A549 (cell line): ENCODE data around the gene PUS3.

Experiments
- JUNB ChIP-seq: fragments of >200 bp; sonication (Bioruptor Twin); formaldehyde crosslinking; IDR thresholded peaks from 2 replicates; pipeline ENCODE4 v1.6.1; 2016
- MAZ ChIP-seq: fragments of 150-350 bp; IDR thresholded peaks from 2 replicates; pipeline ENCODE4 v1.6.1; 2014; ENCODE audit warnings: antibody characterized with exemption, low read depth, low read length, borderline replicate concordance
- ZFP36 ChIP-seq: fragments of 450-650 bp; IDR thresholded peaks from 2 replicates; pipeline ENCODE4 v1.6.1; 2014; ENCODE audit warnings: borderline replicate concordance; ENCODE audit not compliant: partially characterized antibody
- TF ChIP-seq, protein P1 (sequence below): fragments of >200 bp; sonication (Bioruptor Twin); formaldehyde crosslinking; IDR thresholded peaks from 3 replicates; pipeline ENCODE4 v1.5.1; 2016

DNA sequence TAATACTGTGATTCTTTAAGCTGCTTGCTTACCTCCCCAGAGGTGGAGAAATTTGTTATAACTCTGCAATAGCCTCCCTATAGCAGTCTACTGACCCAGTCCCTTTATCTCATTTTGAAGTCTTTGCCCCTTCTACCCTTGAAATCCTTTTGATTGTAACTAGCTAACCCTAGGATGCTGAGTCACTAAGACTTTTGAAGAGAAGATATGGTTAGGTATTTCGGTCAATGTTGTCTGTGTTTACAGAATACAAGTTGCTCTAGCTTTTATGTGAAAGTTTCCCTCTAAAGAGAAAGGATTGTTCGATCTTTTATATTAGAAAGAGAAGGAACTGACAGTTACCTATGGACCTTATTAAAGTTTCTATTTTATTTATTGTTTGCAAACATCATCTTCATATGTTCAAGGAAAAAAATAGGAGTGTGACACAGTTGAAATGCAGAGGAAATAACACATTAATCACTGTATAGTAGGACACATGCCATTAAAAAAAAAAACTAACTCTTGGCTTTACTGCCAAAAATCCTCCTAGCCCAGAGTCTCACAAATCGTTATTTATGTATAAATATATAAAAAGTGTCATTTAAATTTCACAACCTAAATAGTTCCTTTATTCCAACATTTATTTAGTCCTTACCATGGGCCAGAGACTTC is 12.4 kb downstream of the PUS3 start:
- TF ChIP-seq JUNB (no peak), ZFP36 (no peak), MAZ (no peak)
- TF ChIP-seq, protein P1, sequence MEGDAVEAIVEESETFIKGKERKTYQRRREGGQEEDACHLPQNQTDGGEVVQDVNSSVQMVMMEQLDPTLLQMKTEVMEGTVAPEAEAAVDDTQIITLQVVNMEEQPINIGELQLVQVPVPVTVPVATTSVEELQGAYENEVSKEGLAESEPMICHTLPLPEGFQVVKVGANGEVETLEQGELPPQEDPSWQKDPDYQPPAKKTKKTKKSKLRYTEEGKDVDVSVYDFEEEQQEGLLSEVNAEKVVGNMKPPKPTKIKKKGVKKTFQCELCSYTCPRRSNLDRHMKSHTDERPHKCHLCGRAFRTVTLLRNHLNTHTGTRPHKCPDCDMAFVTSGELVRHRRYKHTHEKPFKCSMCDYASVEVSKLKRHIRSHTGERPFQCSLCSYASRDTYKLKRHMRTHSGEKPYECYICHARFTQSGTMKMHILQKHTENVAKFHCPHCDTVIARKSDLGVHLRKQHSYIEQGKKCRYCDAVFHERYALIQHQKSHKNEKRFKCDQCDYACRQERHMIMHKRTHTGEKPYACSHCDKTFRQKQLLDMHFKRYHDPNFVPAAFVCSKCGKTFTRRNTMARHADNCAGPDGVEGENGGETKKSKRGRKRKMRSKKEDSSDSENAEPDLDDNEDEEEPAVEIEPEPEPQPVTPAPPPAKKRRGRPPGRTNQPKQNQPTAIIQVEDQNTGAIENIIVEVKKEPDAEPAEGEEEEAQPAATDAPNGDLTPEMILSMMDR, result no peak
